Heart right ventricle (tissue), 16 donors: ENCODE measurements around the gene HSPG2. TPM values are rescaled to one million over a fixed set of nuclear protein-coding genes. Genes with fewer than 3 reads are reported as not detected.
A peak's percentile ranks its signal among the peaks of the same experiment; 100 is the strongest.
"Not testable (repeated sequence)": the region's sequence is repeated elsewhere in the genome, so short reads cannot be mapped to it uniquely, and the experiment has no call there.

Experiments
- ATAC-seq, 8 donors: fragments of 200-7000 bp; cut with Tn5 transposase; one replicate each; pipeline ENCODE4 v1.9.1; 2020; ENCODE audit warnings: mild to moderate bottlenecking in 8 of 8, moderate library complexity in 8 of 8, moderate number of reproducible peaks in 1 of 8
- DNase-seq, 2 donors: peaks; one replicate each; pipeline ENCODE4 v3.0.0-alpha.2; 2020
- H3K27ac ChIP-seq, 10 donors: fragments of 200-600 bp; sonication (generic) in 2 of 10; one replicate each; pipeline versions ENCODE4 v1.5.0 to v1.8.0; 2020 to 2022; ENCODE audit warnings: mild to moderate bottlenecking in 3 of 10
- H3K27me3 ChIP-seq, 7 donors: fragments of 200-600 bp; one replicate each; pipeline ENCODE4 v1.8.0; 2021 to 2022; ENCODE audit warnings: mild to moderate bottlenecking in 2 of 7
- H3K36me3 ChIP-seq, 9 donors: fragments of 200-600 bp; sonication (generic) in 1 of 9; one replicate each; pipeline versions ENCODE4 v1.5.0 to v1.8.0; 2020 to 2022; ENCODE audit warnings: mild to moderate bottlenecking in 2 of 9
- H3K4me1 ChIP-seq, 9 donors: fragments of 200-600 bp; sonication (generic) in 1 of 9; one replicate each; pipeline versions ENCODE4 v1.5.0 to v1.8.0; 2020 to 2022; ENCODE audit warnings: mild to moderate bottlenecking in 4 of 9
- H3K4me3 ChIP-seq, 10 donors: fragments of 200-600 bp; sonication (generic) in 2 of 10; one replicate each; pipeline versions ENCODE4 v1.5.0 to v1.8.0; 2020 to 2022; ENCODE audit warnings: mild to moderate bottlenecking in 7 of 10, moderate library complexity in 2 of 10
- H3K9me3 ChIP-seq, 11 donors: fragments of 200-600 bp in 10 of 11; sonication (generic) in 2 of 11; one replicate each; pipeline versions ENCODE4 v1.5.0 to v1.8.0; 2013 to 2022; ENCODE audit warnings: mild to moderate bottlenecking in 2 of 11, control low read depth in 1 of 11, moderate library complexity in 1 of 11
- CTCF ChIP-seq, 9 donors: fragments of 200-600 bp; sonication (generic) in 2 of 9; IDR thresholded peaks; one replicate each; pipeline versions ENCODE4 v1.5.0 to v1.8.0; 2021 to 2022; ENCODE audit warnings: antibody characterized with exemption in 9 of 9, mild to moderate bottlenecking in 5 of 9, moderate library complexity in 1 of 9
- WGBS, 2 donors: extraction: QIAGEN DNeasy Blood & Tissue Kit; methylation state at CpG; one replicate each; pipeline ENCODE4 v1.1.7; 2013; ENCODE audit warnings: inconsistent platforms in 1 of 2; 5-methylcytosine and 5-hydroxymethylcytosine counted together
- intact Hi-C, 10 donors: fragments of 100-400 bp; cut with DNase I; formaldehyde crosslinking; loops; one replicate each; pipeline versions ENCODE4 v1.11.1 to v1.14.2; 2022
- polyA plus RNA-seq, 2 donors: library from polyadenylated mRNA; stranded (reverse); fragments of 200-250 nt; gene quantifications; one replicate each; pipeline ENCODE4 v1.2.3, GENCODE V29; 2013
- total RNA-seq, 10 donors: library from RNA; stranded (reverse); fragmentation: NEBNext Ultra II Directional in 3 of 10; extraction: Animal tissue kit (Norgen Biotek cat#: 25700) in 3 of 10; gene quantifications; one replicate each; pipeline versions ENCODE4 v1.2.1 to v1.2.4, GENCODE V29; 2021 to 2023
- donor health status: Arrhythmogenic right ventricular cardiomyopathy.
- donor health status: ischemic (EF 13 %, LVEDD 7.1; RV severe dilation, severe dysfunction).
- donor health status: healthy with polysubstance abuse.
- donor health status: DM: no; HTN: yes; CAD: no.
- donor health status: DM: no; HTN: no; CAD: no.
- donor health status: ischemic (EF 25% LVEDD 6.9; RV normal size, moderate dysfunction).
- donor health status: ischemic (EF 25% LVEDD 5.7; RV mildly dilated, moderate dysfunction).
- donor health status: healthy.
- donor health status: DM: yes; HTN: yes; CAD: no.
- donor health status: Ischemic cardiomyopathy.
- donor health status: ischemic (EF 35%, LVEDD 5.7; RV mildly dilated, moderate dysfunction).
- donor health status: nonischemic (EF 11% LVEDD 7.7; RV severe dilation, severe dysfunction).
- donor health status: DM: yes; HTN: yes; CAD: no.
- donor health status: PGD.
- donor health status: ischemic (EF 29% LVEDD 5.4; RV normal size, mild dysfunction).
- donor health status: nonischemic (EF 23%, LVEDD 6.1; RV moderate dilation, normal function).

The HSPG2 gene
- total and polyA plus RNA-seq, 12 donors: 221 to 508 (median 310) TPM

DNA sequence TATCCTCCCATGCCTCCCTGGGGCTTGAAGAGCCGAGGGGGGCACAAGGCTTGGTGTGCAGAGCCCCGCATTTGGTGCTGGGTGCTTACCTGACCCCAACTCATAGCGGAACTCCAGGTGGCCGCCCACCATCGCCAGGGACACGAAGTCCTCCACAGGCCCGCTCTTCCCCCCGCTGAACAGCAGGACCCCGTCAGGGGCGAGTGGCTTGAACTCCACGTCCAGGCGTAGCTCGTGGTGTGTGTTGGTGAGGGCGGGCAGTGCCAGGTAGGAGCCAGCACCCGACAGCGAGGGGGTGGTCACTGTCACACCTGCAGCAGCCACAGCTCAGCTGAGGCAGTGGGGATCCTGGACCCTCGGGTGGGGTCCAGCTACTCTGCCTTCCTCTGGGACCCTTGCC is 107.8 kb downstream of the HSPG2 start:
- no peak for DNase-seq
- Histone ChIP-seq H3K27ac (no peak overlapping the region), H3K36me3 (peaks cover 33 to 100% (median 95%) of the 10 kb centered on the region in 9 donors), H3K4me3 (no peak overlapping the region), H3K9me3 (peaks cover 0 to 5% (median 0%) of the 10 kb centered on the region in 11 donors), H3K4me1 (peaks cover 0 to 6% (median 0%) of the 10 kb centered on the region in 9 donors), H3K27me3 (no peaks in the 10 kb centered on the region)
- ATAC-seq: no peak
- no peak for TF ChIP-seq CTCF (IDR thresholded peaks at IDR 0.05)
- intact Hi-C loops: no loop called here
- WGBS, 2 donors: 94 to 96% methylated on average over 17 of the region's 17 CpGs

GRCh38 chr1:21828506-21829210 is 108.5 kb downstream of the HSPG2 start:
- Histone ChIP-seq H3K4me1 (peaks cover 0 to 6% (median 0%) of the 10 kb centered on the region in 9 donors), H3K4me3 (no peak overlapping the region), H3K9me3 (no peaks in the 10 kb centered on the region), H3K36me3 (peaks cover 29 to 100% (median 95%) of the 10 kb centered on the region in 9 donors), H3K27me3 (no peaks in the 10 kb centered on the region), H3K27ac (no peak overlapping the region)
- no peak for DNase-seq
- ATAC-seq: peak in 1 of 8 donors; percentile 11
- intact Hi-C loops: no loop called here
- TF ChIP-seq CTCF (IDR thresholded peaks at IDR 0.05): no peak
- WGBS, 2 donors: 88 to 90% methylated on average over 28 of the region's 28 CpGs

GRCh38 chr1:21828075-21828474 is 109.0 kb downstream of the HSPG2 start:
- ATAC-seq (no peak), DNase-seq (no peak)
- Histone ChIP-seq H3K36me3 (peaks cover 25 to 100% (median 95%) of the 10 kb centered on the region in 9 donors), H3K27me3 (no peaks in the 10 kb centered on the region), H3K4me3 (no peak overlapping the region), H3K9me3 (no peaks in the 10 kb centered on the region), H3K4me1 (peaks cover 0 to 6% (median 0%) of the 10 kb centered on the region in 9 donors), H3K27ac (no peak overlapping the region)
- intact Hi-C loops: no loop called here
- TF ChIP-seq CTCF (IDR thresholded peaks at IDR 0.05): no peak
- 90 to 91% methylated on average over 13 of the region's 13 CpGs for WGBS, 2 donors

DNA sequence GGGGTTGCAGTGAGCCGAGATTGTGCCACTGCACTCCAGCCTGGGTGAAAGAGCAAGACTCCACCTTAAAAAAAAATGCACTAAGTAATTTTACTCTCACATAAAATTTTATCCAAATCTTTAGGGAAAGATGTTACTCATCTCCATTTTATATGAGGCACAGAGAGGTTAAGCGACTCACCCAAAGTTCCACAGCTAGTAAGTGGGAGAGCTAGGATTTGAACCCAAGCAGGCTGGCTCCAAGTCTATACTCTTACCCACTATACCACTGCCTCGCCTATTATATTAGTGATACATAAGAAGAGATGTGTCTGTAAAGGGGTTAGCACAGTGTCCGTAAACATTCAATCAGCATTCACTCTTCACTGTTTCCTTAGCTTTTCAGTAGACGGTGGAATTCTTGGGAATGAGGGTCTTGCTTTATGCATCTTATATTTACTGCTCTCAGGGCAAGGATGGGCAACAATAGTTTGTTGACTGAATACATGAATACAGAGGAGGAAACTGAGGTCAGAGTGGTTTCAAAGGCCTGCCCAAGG is 109.9 kb downstream of the HSPG2 start:
- peaks cover 0 to 6% (median 0%) of the 10 kb centered on the region in 9 donors for H3K4me1 ChIP-seq
- H3K4me3 ChIP-seq: no peak overlapping the region
- peaks cover 25 to 100% (median 96%) of the 10 kb centered on the region in 9 donors for H3K36me3 ChIP-seq
- intact Hi-C loops: no loop called here
- no peak overlapping the region for H3K27ac ChIP-seq
- DNase-seq (no peak), ATAC-seq (no peak)
- H3K27me3 ChIP-seq: no peaks in the 10 kb centered on the region
- H3K9me3 ChIP-seq: no peaks in the 10 kb centered on the region
- WGBS, 2 donors: 93 to 95% methylated on average over 5 of the region's 5 CpGs
- TF ChIP-seq CTCF (IDR thresholded peaks at IDR 0.05): no peak

GRCh38 chr1:21826694-21827093 is 110.4 kb downstream of the HSPG2 start:
- intact Hi-C loops, H3K4me3 ChIP-seq, H3K27me3 ChIP-seq, H3K9me3 ChIP-seq, H3K27ac ChIP-seq, ATAC-seq, DNase-seq, H3K4me1 ChIP-seq: not testable (repeated sequence)
- WGBS, 2 donors: 95 to 98% methylated on average over 10 of the region's 10 CpGs
- peaks cover 25 to 100% (median 96%) of the 10 kb centered on the region in 9 donors for H3K36me3 ChIP-seq
